Keratinocyte (primary cell): Measurements from ENCODE around the gene SCN8A. TPM values are rescaled to one million over a fixed set of nuclear protein-coding genes. Genes with fewer than 3 reads are reported as not detected.
A peak's percentile ranks its signal among the peaks of the same experiment; 100 is the strongest.

Experiments used
- DNase-seq: peaks from one replicate; pipeline ENCODE4 v3.0.0-alpha.2; 2011; ENCODE audit warnings: low read depth, missing footprints, low spot score
- FAIRE-seq: peaks from 2 replicates; lab custom pipeline; 2011; peaks lifted over from hg19 to GRCh38; lab: Jason Lieb, UNC
- H2AFZ ChIP-seq: 2 replicates; pipeline ENCODE4 v1.6.0; 2012; ENCODE audit warnings: low read length, control low read depth, inconsistent platforms; ENCODE audit not compliant: control insufficient read depth
- H3K27ac ChIP-seq: 2 replicates; pipeline ENCODE4 v1.5.1; 2011; ENCODE audit warnings: low read length; ENCODE audit not compliant: control insufficient read depth, insufficient read depth
- H3K27me3 ChIP-seq: 3 replicates; pipeline ENCODE4 v1.6.0; 2011; ENCODE audit warnings: low read length; ENCODE audit not compliant: control insufficient read depth, insufficient read depth; ENCODE audit errors: extremely low read depth
- H3K36me3 ChIP-seq, 2 experiments: 2 replicates in 1 of 2; 3 replicates in 1 of 2; pipeline ENCODE4 v1.5.1; 2011; ENCODE audit warnings: low read length in 2 of 2, mild to moderate bottlenecking in 1 of 2; ENCODE audit not compliant: control insufficient read depth in 2 of 2, insufficient read depth in 2 of 2; ENCODE audit errors: extremely low read depth in 1 of 2
- H3K4me1 ChIP-seq: 3 replicates; pipeline ENCODE4 v1.5.1; 2011; ENCODE audit warnings: low read length; ENCODE audit not compliant: control insufficient read depth, insufficient read depth; ENCODE audit errors: extremely low read depth
- H3K4me2 ChIP-seq: 3 replicates; pipeline ENCODE4 v1.6.0; 2011; ENCODE audit warnings: low read depth, low read length; ENCODE audit not compliant: control insufficient read depth, insufficient read depth; ENCODE audit errors: extremely low read depth
- H3K4me3 ChIP-seq, 3 experiments: fragments of 200-600 bp in 1 of 3; sonication (generic) in 1 of 3; 2 replicates in 2 of 3; 3 replicates in 1 of 3; pipeline ENCODE4 v1.5.1; 2011 to 2016; ENCODE audit warnings: low read length in 3 of 3, mild to moderate bottlenecking in 3 of 3, control low read depth in 2 of 3, inconsistent platforms in 1 of 3, low read depth in 1 of 3, mixed read lengths in 1 of 3, mixed run types in 1 of 3, moderate library complexity in 1 of 3; ENCODE audit not compliant: control insufficient read depth in 2 of 3, insufficient read depth in 2 of 3; ENCODE audit errors: extremely low read depth in 1 of 3
- H3K79me2 ChIP-seq: 2 replicates; pipeline ENCODE4 v1.6.0; 2012; ENCODE audit warnings: low read length; ENCODE audit not compliant: control insufficient read depth, insufficient read depth
- H3K9ac ChIP-seq: 3 replicates; pipeline ENCODE4 v1.6.0; 2011; ENCODE audit warnings: low read length; ENCODE audit not compliant: control insufficient read depth, insufficient read depth; ENCODE audit errors: extremely low read depth
- H3K9me1 ChIP-seq: 3 replicates; pipeline ENCODE4 v1.6.0; 2011; ENCODE audit warnings: low read length; ENCODE audit not compliant: control insufficient read depth, insufficient read depth; ENCODE audit errors: extremely low read depth
- H3K9me3 ChIP-seq: 2 replicates; pipeline ENCODE4 v1.5.1; 2012; ENCODE audit warnings: low read depth, low read length; ENCODE audit not compliant: control insufficient read depth
- H4K20me1 ChIP-seq: 3 replicates; pipeline ENCODE4 v1.6.0; 2011; ENCODE audit warnings: low read length; ENCODE audit not compliant: control insufficient read depth, insufficient read depth; ENCODE audit errors: extremely low read depth
- EZH2 ChIP-seq: IDR thresholded peaks from one replicate; pipeline ENCODE4 v1.6.1; 2012; ENCODE audit warnings: inconsistent platforms, mild to moderate bottlenecking, low read length, moderate library complexity
- dilution Hi-C: fragments of 300-500 bp; cut with MboI; formaldehyde crosslinking; loops from one replicate; pipeline ENCODE4 v1.7.0; 2020; ENCODE audit warnings: low sequenced_read_pairs; ENCODE audit not compliant: extremely low pct_ligation_motif_present
- polyA plus RNA-seq, 5 experiments: library from polyadenylated mRNA; depleted of rRNA in 3 of 5; stranded (reverse) in 3 of 5; stranded (forward) in 1 of 5; unstranded in 1 of 5; fragments of >200 nt; gene quantifications; 1 replicate in 1 of 5; 2 replicates in 3 of 5; 3 replicates in 1 of 5; pipeline versions ENCODE4 v1.2.1 to v1.2.3, GENCODE V29; 2011 to 2012; ENCODE audit warnings: missing spikeins in 2 of 5, low read depth in 1 of 5, low replicate concordance in 1 of 5
- TF ChIP-seq, protein P1 (sequence below), 3 experiments: IDR thresholded peaks in 1 of 3; conservative IDR thresholded peaks in 1 of 3; optimal IDR thresholded peaks in 1 of 3; 2 replicates in 2 of 3; 3 replicates in 1 of 3; pipeline versions ENCODE3 to v1.5.1; 2011; ENCODE audit warnings: low read length in 3 of 3, mild to moderate bottlenecking in 3 of 3, moderate library complexity in 2 of 3, control low read depth in 1 of 3, inconsistent platforms in 1 of 3; ENCODE audit not compliant: insufficient read depth in 2 of 3; ENCODE audit errors: extremely low read depth in 1 of 3

The SCN8A gene
- polyA plus RNA-seq, 1 donor (not counting 4 experiments of a cell fraction or from before 2014, with no cell fraction given) = 1.1 TPM

DNA sequence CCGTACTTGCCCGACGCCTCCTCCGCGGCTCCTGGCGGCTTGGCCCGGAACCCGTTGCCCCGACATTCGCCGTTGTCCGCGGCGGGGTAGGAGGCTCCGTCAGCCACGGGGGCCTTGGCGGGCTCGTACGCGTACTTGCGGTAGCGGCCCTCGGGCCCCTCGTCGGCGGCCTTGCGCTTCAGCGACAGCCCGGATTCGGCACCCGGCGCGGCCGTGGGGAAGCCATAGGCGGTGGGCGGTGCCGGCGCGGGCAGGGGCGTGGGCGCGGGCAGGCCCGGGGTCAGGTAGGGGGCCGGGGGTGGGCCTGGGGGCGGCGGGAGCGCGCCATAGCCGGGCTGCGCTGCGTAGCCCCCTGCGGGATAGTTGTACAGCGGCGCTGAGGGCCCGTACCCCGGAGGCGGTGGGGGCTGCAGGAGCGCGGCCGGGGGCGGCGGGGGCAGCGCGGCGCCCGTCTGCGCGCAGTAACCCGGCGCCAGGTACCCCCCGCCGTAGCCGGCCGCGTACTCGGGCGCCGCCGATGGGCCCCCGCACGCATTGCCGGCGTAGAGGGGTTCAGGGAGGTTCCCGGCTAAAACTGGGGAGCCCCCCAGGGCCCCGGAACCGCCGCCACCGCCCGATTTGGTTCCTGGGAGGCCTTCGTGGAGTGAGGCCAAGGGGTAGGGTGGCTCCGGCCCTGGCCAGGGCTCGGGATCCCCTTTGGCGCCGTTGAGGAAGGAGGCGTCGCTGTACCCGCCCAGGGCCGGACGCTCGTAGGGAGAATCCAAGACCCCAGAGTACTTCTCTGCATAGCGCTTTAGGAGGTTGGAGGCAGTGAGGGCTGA is 230.6 kb downstream of the SCN8A start:
- Histone ChIP-seq H2AFZ (no peak overlapping the region), H3K9ac (no peak overlapping the region), H3K4me2 (peak overlapping the region; percentile 27), H3K79me2 (no peaks in the 10 kb centered on the region), H3K4me3 (peak overlapping the region in 1 of 3 experiments; percentile 12), H3K9me1 (no peaks in the 10 kb centered on the region), H3K27ac (no peak overlapping the region), H3K36me3 (no peaks in the 10 kb centered on the region), H3K4me1 (no peaks in the 10 kb centered on the region), H3K27me3 (peaks cover 46% of the 10 kb centered on the region), H4K20me1 (no peaks in the 10 kb centered on the region), H3K9me3 (no peaks in the 10 kb centered on the region)
- no peak for DNase-seq
- no peak for FAIRE-seq
- dilution Hi-C loops = no loop called here
- TF ChIP-seq, protein P1, sequence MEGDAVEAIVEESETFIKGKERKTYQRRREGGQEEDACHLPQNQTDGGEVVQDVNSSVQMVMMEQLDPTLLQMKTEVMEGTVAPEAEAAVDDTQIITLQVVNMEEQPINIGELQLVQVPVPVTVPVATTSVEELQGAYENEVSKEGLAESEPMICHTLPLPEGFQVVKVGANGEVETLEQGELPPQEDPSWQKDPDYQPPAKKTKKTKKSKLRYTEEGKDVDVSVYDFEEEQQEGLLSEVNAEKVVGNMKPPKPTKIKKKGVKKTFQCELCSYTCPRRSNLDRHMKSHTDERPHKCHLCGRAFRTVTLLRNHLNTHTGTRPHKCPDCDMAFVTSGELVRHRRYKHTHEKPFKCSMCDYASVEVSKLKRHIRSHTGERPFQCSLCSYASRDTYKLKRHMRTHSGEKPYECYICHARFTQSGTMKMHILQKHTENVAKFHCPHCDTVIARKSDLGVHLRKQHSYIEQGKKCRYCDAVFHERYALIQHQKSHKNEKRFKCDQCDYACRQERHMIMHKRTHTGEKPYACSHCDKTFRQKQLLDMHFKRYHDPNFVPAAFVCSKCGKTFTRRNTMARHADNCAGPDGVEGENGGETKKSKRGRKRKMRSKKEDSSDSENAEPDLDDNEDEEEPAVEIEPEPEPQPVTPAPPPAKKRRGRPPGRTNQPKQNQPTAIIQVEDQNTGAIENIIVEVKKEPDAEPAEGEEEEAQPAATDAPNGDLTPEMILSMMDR (optimal IDR thresholded peaks at IDR 0.05 in 1 of 3, IDR thresholded peaks at IDR 0.05 in 1 of 3, conservative IDR thresholded peaks at IDR 0.05 in 1 of 3; ENCODE audit: extremely low read depth in 1 of 3, insufficient read depth in 2 of 3, low read length in 3 of 3) = no peak
- TF ChIP-seq EZH2 = peak; percentile 83

GRCh38 chr12:51822261-51822616 is 231.2 kb downstream of the SCN8A start:
- no peak for DNase-seq
- H3K9ac ChIP-seq = no peak overlapping the region
- no peaks in the 10 kb centered on the region for H3K36me3 ChIP-seq
- no peak overlapping the region for H3K4me2 ChIP-seq
- FAIRE-seq = no peak
- no peak for TF ChIP-seq EZH2
- TF ChIP-seq, protein P1 (optimal IDR thresholded peaks at IDR 0.05 in 1 of 3, IDR thresholded peaks at IDR 0.05 in 1 of 3, conservative IDR thresholded peaks at IDR 0.05 in 1 of 3; ENCODE audit: extremely low read depth in 1 of 3, insufficient read depth in 2 of 3, low read length in 3 of 3) = no peak
- no peaks in the 10 kb centered on the region for H3K9me3 ChIP-seq
- no peak overlapping the region for H2AFZ ChIP-seq
- H3K4me1 ChIP-seq = no peaks in the 10 kb centered on the region
- no peaks in the 10 kb centered on the region for H4K20me1 ChIP-seq
- peaks cover 46% of the 10 kb centered on the region for H3K27me3 ChIP-seq
- dilution Hi-C loops = no loop called here
- no peaks in the 10 kb centered on the region for H3K79me2 ChIP-seq
- no peaks in the 10 kb centered on the region for H3K9me1 ChIP-seq
- H3K27ac ChIP-seq = no peak overlapping the region
- no peak overlapping the region for H3K4me3 ChIP-seq
